ENCODE data around the gene CDH13.

The CDH13 gene

GRCh38 chr16:82793528-82794245, 166.9 kb downstream of the CDH13 start:
- no peak for DNase-seq

- DNase-seq, result no peak
These were observed 169.3 kb downstream of the CDH13 start for GRCh38 chr16:82796047-82796446.

- DNase-seq, result no peak
These were observed 174.6 kb downstream of the CDH13 start for GRCh38 chr16:82801361-82801760.

- no peak for DNase-seq
These were observed 179.1 kb downstream of the CDH13 start for GRCh38 chr16:82805866-82806265.

GRCh38 chr16:82807311-82807710, 180.5 kb downstream of the CDH13 start:
- DNase-seq, result no peak

- DNase-seq, result no peak
These were observed 181.3 kb downstream of the CDH13 start for GRCh38 chr16:82808036-82808435.

- DNase-seq, result no peak
These were observed 183.3 kb downstream of the CDH13 start for GRCh38 chr16:82810077-82810476.

GRCh38 chr16:82814059-82814458, 187.3 kb downstream of the CDH13 start:
- DNase-seq, result no peak

- no peak for DNase-seq
These were observed 192.5 kb downstream of the CDH13 start for GRCh38 chr16:82819286-82819685.

- no peak for DNase-seq
These were observed 194.1 kb downstream of the CDH13 start for GRCh38 chr16:82820855-82821254.

- DNase-seq, result no peak
These were observed 197.6 kb downstream of the CDH13 start for GRCh38 chr16:82824408-82824807.

- no peak for DNase-seq
These were observed 202.5 kb downstream of the CDH13 start for GRCh38 chr16:82829301-82829700.

GRCh38 chr16:82830944-82831343, 204.2 kb downstream of the CDH13 start:
- no peak for DNase-seq

- DNase-seq, result no peak
These were observed 206.1 kb downstream of the CDH13 start for GRCh38 chr16:82832821-82833220.

GRCh38 chr16:82833378-82833993, 206.7 kb downstream of the CDH13 start:
- DNase-seq, result no peak

- DNase-seq, result no peak
These were observed 207.5 kb downstream of the CDH13 start for GRCh38 chr16:82834151-82834815.

GRCh38 chr16:82835487-82836155, 208.9 kb downstream of the CDH13 start:
- no peak for DNase-seq

GRCh38 chr16:82841108-82841507, 214.3 kb downstream of the CDH13 start:
- DNase-seq, result no peak

- DNase-seq, result no peak
These were observed 217.0 kb downstream of the CDH13 start for GRCh38 chr16:82843606-82844271.

- DNase-seq, result no peak
These were observed 218.3 kb downstream of the CDH13 start for GRCh38 chr16:82845116-82845515.

GRCh38 chr16:82846806-82847205, 220.0 kb downstream of the CDH13 start:
- no peak for DNase-seq

- DNase-seq, result no peak
These were observed 221.2 kb downstream of the CDH13 start for GRCh38 chr16:82848013-82848412.

- DNase-seq, result no peak
These were observed 225.7 kb downstream of the CDH13 start for GRCh38 chr16:82852388-82853008.
